ENCODE data around the gene NPAS3. TPM values are rescaled to one million over a fixed set of nuclear protein-coding genes. Genes with fewer than 3 reads are reported as not detected.

The NPAS3 gene
- total RNA-seq, 1 donor from 2014 or later: 2.4 TPM

GRCh38 chr14:32905013-32905412 lies 33.7 kb upstream of the NPAS3 start:
- no peaks in the 10 kb centered on the region for H3K4me1 Mint-ChIP-seq (ENCODE audit: unreplicated experiment)
- no peaks in the 10 kb centered on the region for H3K9me3 Mint-ChIP-seq (ENCODE audit: unreplicated experiment)
- no peaks in the 10 kb centered on the region for H3K36me3 Mint-ChIP-seq (ENCODE audit: unreplicated experiment)
- TF ChIP-seq CTCF (IDR thresholded peaks at IDR 0.05): no peak
- H3K4me3 Mint-ChIP-seq (ENCODE audit: unreplicated experiment): no peak overlapping the region
- no peaks in the 10 kb centered on the region for H3K27me3 Mint-ChIP-seq (ENCODE audit: unreplicated experiment)
- no peak for DNase-seq (ENCODE audit: extremely low spot score, unreplicated experiment)
- no peak overlapping the region for H3K27ac Mint-ChIP-seq (ENCODE audit: unreplicated experiment)

- Mint-ChIP-seq H3K4me1 (ENCODE audit: unreplicated experiment) (peaks cover 3% of the 10 kb centered on the region), H3K36me3 (ENCODE audit: unreplicated experiment) (no peaks in the 10 kb centered on the region), H3K4me3 (ENCODE audit: unreplicated experiment) (no peak overlapping the region), H3K27me3 (ENCODE audit: unreplicated experiment) (no peaks in the 10 kb centered on the region), H3K9me3 (ENCODE audit: unreplicated experiment) (no peaks in the 10 kb centered on the region), H3K27ac (ENCODE audit: unreplicated experiment) (no peak overlapping the region)
- no peak for DNase-seq (ENCODE audit: extremely low spot score, unreplicated experiment)
- TF ChIP-seq CTCF (IDR thresholded peaks at IDR 0.05): no peak
These were observed 32.0 kb upstream of the NPAS3 start for GRCh38 chr14:32906672-32907071.

GRCh38 chr14:32908196-32909084 lies 30.2 kb upstream of the NPAS3 start:
- TF ChIP-seq CTCF (IDR thresholded peaks at IDR 0.05): no peak
- no peaks in the 10 kb centered on the region for H3K27me3 Mint-ChIP-seq (ENCODE audit: unreplicated experiment)
- H3K4me1 Mint-ChIP-seq (ENCODE audit: unreplicated experiment): peaks cover 14% of the 10 kb centered on the region
- DNase-seq (ENCODE audit: extremely low spot score, unreplicated experiment): no peak
- no peak overlapping the region for H3K27ac Mint-ChIP-seq (ENCODE audit: unreplicated experiment)
- no peak overlapping the region for H3K4me3 Mint-ChIP-seq (ENCODE audit: unreplicated experiment)
- no peaks in the 10 kb centered on the region for H3K9me3 Mint-ChIP-seq (ENCODE audit: unreplicated experiment)
- H3K36me3 Mint-ChIP-seq (ENCODE audit: unreplicated experiment): no peaks in the 10 kb centered on the region

- Mint-ChIP-seq H3K36me3 (ENCODE audit: unreplicated experiment) (no peaks in the 10 kb centered on the region), H3K27me3 (ENCODE audit: unreplicated experiment) (peaks cover 8% of the 10 kb centered on the region), H3K4me3 (ENCODE audit: unreplicated experiment) (no peak overlapping the region), H3K4me1 (ENCODE audit: unreplicated experiment) (peaks cover 23% of the 10 kb centered on the region), H3K27ac (ENCODE audit: unreplicated experiment) (no peak overlapping the region), H3K9me3 (ENCODE audit: unreplicated experiment) (no peaks in the 10 kb centered on the region)
- no peak for DNase-seq (ENCODE audit: extremely low spot score, unreplicated experiment)
- peak; percentile 51 for TF ChIP-seq CTCF (IDR thresholded peaks at IDR 0.05)
These were observed 25.0 kb upstream of the NPAS3 start for GRCh38 chr14:32913725-32914124.

GRCh38 chr14:32914391-32914790 lies 24.3 kb upstream of the NPAS3 start:
- peaks cover 8% of the 10 kb centered on the region for H3K27me3 Mint-ChIP-seq (ENCODE audit: unreplicated experiment)
- H3K4me3 Mint-ChIP-seq (ENCODE audit: unreplicated experiment): no peak overlapping the region
- TF ChIP-seq CTCF (IDR thresholded peaks at IDR 0.05): no peak
- no peaks in the 10 kb centered on the region for H3K36me3 Mint-ChIP-seq (ENCODE audit: unreplicated experiment)
- no peak overlapping the region for H3K27ac Mint-ChIP-seq (ENCODE audit: unreplicated experiment)
- H3K9me3 Mint-ChIP-seq (ENCODE audit: unreplicated experiment): no peaks in the 10 kb centered on the region
- no peak for DNase-seq (ENCODE audit: extremely low spot score, unreplicated experiment)
- H3K4me1 Mint-ChIP-seq (ENCODE audit: unreplicated experiment): peaks cover 23% of the 10 kb centered on the region
